Raji (cell line): ENCODE data around the gene NFATC2.

ENCODE experiments used
- POLR2A ChIP-seq: IDR thresholded peaks from 2 replicates; pipeline ENCODE4 v1.6.1; 2011; ENCODE audit warnings: low read depth, low read length, control low read depth; ENCODE audit not compliant: insufficient read depth

Gene NFATC2

GRCh38 chr20:51434580-51435247 lies 107.8 kb downstream of the NFATC2 start:
- TF ChIP-seq POLR2A = no peak

DNA sequence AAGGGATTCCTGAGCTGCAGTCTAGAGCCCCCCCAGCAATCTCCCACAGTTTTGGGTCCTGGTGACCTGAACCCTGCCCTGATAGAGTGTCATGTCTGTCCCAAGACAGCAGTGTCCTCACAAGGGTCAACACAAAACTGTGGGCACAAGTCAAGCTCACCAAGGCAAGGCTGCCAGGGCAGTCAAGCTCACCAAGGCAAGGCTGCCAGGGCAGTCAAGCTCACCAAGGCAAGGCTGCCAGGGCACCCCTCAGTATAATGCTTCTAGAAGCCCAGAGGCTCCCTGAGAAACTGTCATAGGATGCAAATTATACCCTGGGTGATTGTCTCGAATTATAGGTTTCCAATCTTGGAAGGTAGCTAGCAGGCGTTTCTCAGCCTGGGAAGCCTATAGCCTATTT lies 108.5 kb downstream of the NFATC2 start:
- no peak for TF ChIP-seq POLR2A

DNA sequence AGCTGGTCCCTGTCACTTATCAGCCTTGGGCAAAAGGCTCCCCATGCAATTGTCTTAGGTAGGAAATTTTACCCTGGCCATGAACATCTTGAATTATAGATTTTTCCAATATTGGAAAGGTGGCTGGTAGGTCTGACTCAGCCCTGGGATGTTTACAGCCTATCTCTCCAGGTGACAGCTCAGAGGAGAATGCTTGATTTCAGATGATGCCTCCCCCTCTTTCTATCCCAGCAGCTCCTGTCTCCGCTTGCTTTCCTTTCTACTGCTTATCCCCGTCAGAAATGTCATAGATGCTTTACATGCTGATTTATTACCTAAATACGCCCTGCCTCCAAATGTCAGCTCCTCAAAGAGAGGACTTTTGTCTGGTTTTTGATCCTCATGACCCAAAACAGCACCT lies 109.6 kb downstream of the NFATC2 start:
- TF ChIP-seq POLR2A = no peak

DNA sequence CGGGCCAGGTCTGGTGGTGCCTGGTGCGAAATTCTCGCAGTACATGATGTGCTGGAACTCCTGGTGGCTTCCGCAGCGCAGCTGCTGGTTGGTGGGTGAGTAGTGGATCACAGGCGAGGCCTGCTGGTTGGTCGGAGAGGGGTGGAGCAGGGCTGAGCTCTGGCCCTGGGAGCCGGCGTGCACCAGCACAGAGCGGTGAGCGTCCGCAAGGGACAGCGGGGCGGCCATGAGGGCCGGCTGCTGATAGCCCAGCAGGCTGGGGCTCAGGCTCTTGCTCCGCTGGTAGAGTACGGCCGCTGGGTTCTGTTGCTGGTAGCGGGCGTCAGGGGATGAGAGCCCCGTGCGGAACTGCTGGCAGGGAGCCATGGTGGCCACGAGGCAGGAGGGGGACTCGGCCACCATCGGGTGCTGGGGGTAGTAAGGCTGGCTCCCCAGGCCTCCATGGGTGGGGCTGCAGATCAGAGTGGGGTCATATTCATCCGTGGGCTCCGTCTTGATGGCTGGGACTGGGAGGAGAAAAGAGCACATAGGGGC lies 110.2 kb downstream of the NFATC2 start:
- no peak for TF ChIP-seq POLR2A

DNA sequence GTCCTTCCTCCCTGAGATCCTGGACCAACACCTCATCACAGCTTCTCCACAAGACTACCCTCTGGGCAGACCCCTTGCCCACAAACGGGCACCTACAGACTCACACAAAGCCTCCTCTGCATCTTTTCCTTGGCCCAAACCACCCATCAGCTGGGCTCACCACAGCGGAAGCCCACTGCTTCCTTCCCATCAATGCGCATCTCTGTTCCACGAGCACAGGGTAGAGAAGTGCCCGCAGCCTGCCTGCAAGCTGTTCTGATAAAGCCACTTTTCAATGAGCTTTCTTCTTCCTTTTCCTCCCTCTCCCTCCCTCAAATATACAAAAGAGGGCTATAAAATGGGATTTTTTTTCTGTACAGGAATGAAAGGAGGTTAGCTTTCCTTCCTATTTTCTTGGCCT lies 111.2 kb downstream of the NFATC2 start:
- TF ChIP-seq POLR2A = no peak

GRCh38 chr20:51430198-51430950 lies 112.1 kb downstream of the NFATC2 start:
- no peak for TF ChIP-seq POLR2A

DNA sequence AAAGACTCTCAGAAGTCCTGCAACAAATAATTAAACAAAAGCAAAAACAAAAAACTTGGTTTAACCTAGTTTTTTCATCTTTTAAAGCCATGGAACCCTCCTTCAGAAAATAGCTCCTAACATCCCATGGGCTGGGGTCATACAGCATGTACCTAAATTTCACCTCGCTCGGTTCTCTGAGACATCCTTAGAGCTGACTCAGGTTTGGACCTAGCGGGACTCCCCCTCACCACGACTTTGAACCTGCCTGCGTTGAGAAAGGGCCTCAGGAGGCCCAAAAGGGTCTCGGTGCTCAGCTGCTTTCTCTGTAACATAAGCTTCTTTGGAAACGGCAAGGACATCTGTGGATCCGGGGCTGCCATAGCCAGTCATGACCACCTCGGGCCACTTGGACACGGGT lies 112.8 kb downstream of the NFATC2 start:
- no peak for TF ChIP-seq POLR2A

DNA sequence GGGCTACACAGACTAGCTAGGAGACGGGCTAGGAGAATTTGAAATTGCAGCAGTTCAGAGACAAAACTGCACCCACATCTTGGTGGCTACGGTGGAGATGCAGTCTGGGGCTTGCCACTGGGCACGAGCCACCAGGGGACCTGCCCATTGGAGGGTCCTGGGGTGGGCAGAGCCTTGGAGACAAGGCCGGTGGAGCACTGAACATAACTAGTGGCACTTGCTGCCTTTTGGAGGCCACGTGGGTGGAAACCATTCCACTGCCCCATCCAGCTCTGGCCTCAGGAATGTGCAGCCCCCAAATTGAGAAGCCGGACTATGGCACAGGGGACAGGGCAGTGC lies 113.4 kb downstream of the NFATC2 start:
- TF ChIP-seq POLR2A = no peak

DNA sequence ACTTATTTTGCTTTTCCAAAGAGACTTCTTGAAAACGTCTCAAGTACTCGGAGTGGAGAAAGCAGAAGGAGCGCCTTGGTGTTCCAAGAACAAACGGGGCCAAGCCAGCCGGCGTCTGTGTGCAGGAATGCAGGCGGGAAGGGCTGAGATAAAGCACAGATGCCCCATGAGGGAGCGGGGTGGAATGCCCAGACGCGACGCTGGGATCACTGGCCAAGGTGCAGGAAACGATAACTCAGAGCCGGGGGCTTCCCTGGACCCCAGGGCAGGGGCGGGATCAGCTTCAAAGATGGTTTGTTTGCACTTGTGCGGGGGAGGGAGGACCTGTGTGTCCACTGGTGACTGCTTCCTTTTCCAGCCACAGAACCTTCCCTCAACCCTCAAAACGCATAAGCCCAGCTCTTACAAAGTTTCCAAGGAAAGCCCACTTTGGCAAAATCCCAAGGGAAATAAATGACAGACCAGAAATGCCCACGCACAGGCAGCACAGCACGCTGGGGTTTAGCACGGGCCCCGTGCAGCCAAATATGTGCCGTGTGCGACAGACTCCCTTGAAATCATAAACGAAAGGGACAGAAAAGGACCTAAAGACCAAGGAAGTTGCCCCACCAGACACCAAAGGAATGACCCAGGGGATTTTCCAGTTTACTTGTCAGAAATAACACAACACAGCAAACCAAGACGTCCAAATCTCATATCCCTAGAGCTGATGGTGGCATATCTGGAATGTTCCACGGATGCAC lies 113.9 kb downstream of the NFATC2 start:
- no peak for TF ChIP-seq POLR2A

GRCh38 chr20:51427651-51428291 lies 114.7 kb downstream of the NFATC2 start:
- no peak for TF ChIP-seq POLR2A

DNA sequence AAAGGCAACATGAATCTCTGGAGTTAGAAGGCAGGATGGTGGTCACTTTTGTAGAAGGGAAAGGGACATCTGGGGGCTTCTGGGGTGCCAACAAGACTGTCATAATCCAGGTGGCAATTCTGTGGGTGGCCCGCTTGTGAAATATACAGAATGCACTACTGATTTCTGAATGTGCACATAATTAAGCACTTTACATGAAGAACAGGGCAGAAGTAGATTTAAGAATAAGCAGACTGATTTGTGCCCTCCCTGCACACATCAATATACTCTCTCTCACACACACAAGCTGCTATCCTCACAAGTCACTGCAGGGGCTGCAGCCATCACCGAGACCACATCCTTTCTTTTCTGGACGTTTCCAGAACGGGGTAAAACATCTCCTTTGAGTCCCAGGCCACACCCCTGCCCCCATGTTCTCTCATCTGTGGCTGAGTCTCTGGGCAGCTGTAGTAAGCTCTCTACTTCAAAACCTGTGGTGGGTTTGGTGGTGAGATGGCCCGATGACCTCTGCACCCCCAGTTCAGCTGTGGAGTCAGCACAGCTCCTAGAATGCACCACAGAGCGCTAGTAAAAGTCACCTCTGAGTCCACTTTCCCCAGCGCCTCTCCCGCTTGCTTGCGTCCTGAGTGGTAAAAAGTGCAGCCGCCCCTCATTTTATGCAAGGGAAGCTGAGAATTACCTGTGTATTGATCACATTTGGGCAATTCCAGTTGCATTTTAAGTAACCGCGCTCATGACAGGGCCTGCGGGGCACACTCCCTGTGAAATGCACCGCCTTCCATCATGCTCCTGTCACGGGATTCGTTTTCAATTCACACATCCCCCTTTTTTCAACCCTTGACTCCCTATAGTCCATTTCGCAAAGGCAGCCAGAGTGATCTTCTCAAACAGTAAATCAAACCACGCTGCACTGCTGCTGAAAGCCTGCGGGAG lies 115.5 kb downstream of the NFATC2 start:
- TF ChIP-seq POLR2A = no peak

- no peak for TF ChIP-seq POLR2A
Observed at GRCh38 chr20:51425347-51426106, 117.0 kb downstream of the NFATC2 start.

GRCh38 chr20:51424270-51425117 lies 118.0 kb downstream of the NFATC2 start:
- TF ChIP-seq POLR2A = no peak

DNA sequence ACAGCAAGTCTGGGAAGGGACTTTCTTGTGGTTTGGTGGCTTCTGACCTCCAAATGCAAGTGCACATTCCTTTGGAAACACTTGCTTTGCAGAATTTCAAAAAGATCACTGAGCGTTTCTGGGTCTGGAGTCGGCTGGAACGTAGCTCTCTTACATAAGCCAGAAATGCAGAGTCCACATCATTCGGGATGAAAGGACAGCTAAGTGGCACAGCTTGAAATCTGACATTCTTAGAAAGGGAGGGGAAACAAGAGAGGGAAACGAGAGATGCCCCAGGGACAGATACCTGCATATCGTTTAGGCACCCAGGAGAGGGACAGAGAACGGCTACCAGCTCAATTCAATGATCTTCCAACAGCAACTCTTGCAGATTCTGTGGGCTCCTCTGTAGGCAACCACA lies 118.7 kb downstream of the NFATC2 start:
- no peak for TF ChIP-seq POLR2A
